IMR-90 (cell line): ENCODE results near the gene MEGF6. TPM values are rescaled to one million over a fixed set of nuclear protein-coding genes. Genes with fewer than 3 reads are reported as not detected.

Source experiments
- ATAC-seq: fragments of 200-7000 bp; cut with Tn5 transposase; 2 replicates; pipeline ENCODE4 v1.9.1; 2020; ENCODE audit warnings: low read depth, mild to moderate bottlenecking, moderate library complexity
- BruUV-seq: library from RNA; stranded (reverse); fragments of 400-500 nt; replicated peaks from 2 replicates; lab custom pipeline; 2021; lab: Mats Ljungman, UMichigan
- CTCF ChIA-PET: fragments of 300-600 bp; formaldehyde crosslinking; extraction: SDS; loops from one replicate; lab custom pipeline; 2021; ENCODE audit warnings: antibody characterized with exemption; lab: Yijun Ruan, JAX
- POLR2A ChIA-PET: fragments of 300-600 bp; sonication (Branson Sonifier 250); formaldehyde crosslinking; loops from one replicate; lab custom pipeline; 2022; ENCODE audit warnings: antibody characterized with exemption; ENCODE audit not compliant: unreplicated experiment; lab: Charles Lee
- DNase-seq: peaks from one replicate; pipeline ENCODE4 v3.0.0; 2013
- H2AFZ ChIP-seq: replicated peaks from 2 replicates; pipeline ENCODE3; 2013; ENCODE audit warnings: low read length, mild to moderate bottlenecking; ENCODE audit not compliant: poor library complexity
- H2AK5ac ChIP-seq: 2 replicates; pipeline ENCODE4 v1.6.1; 2013; ENCODE audit warnings: low read depth, low read length, inconsistent platforms
- H2AK9ac ChIP-seq: replicated peaks from 2 replicates; pipeline ENCODE3; 2013; ENCODE audit warnings: mild to moderate bottlenecking, low read depth, low read length, moderate library complexity; ENCODE audit not compliant: poor library complexity
- H2BK120ac ChIP-seq: 2 replicates; pipeline ENCODE4 v1.6.1; 2013; ENCODE audit warnings: low read depth, low read length, inconsistent platforms
- H2BK15ac ChIP-seq: 3 replicates; pipeline ENCODE4 v1.6.1; 2013; ENCODE audit warnings: low read depth, low read length, inconsistent platforms
- H2BK20ac ChIP-seq: 2 replicates; pipeline ENCODE4 v1.6.1; 2013; ENCODE audit warnings: low read depth, mild to moderate bottlenecking, inconsistent platforms, low read length, moderate library complexity
- H2BK5ac ChIP-seq: 2 replicates; pipeline ENCODE4 v1.6.1; 2013; ENCODE audit warnings: mild to moderate bottlenecking, low read depth, low read length, inconsistent platforms; ENCODE audit not compliant: poor library complexity, severe bottlenecking
- H3K14ac ChIP-seq: replicated peaks from 2 replicates; pipeline ENCODE4 v1.6.1; 2013; ENCODE audit warnings: low read depth, low read length, inconsistent platforms
- H3K18ac ChIP-seq: 2 replicates; pipeline ENCODE4 v1.6.1; 2013; ENCODE audit warnings: low read depth, low read length, control low read depth
- H3K23ac ChIP-seq: 2 replicates; pipeline ENCODE4 v1.6.1; 2013; ENCODE audit warnings: low read depth, low read length, inconsistent platforms
- H3K27ac ChIP-seq: 2 replicates; pipeline ENCODE4 v1.5.1; 2013; ENCODE audit warnings: mild to moderate bottlenecking, control low read depth, low read length; ENCODE audit not compliant: insufficient read depth
- H3K27me3 ChIP-seq: 2 replicates; pipeline ENCODE4 v1.6.1; 2013; ENCODE audit warnings: low read length; ENCODE audit not compliant: control insufficient read depth, insufficient read depth
- H3K36me3 ChIP-seq: 2 replicates; pipeline ENCODE4 v1.6.1; 2013; ENCODE audit warnings: low read length, mixed read lengths; ENCODE audit not compliant: control insufficient read depth, insufficient read depth
- H3K4ac ChIP-seq: 2 replicates; pipeline ENCODE4 v1.6.1; 2013; ENCODE audit warnings: low read depth, low read length, inconsistent platforms
- H3K4me1 ChIP-seq: 2 replicates; pipeline ENCODE4 v1.6.1; 2013; ENCODE audit warnings: low read length, mixed read lengths; ENCODE audit not compliant: control insufficient read depth, insufficient read depth
- H3K4me2 ChIP-seq: 2 replicates; pipeline ENCODE4 v1.6.1; 2013; ENCODE audit warnings: low read depth, mild to moderate bottlenecking, control low read depth, low read length, moderate library complexity
- H3K4me3 ChIP-seq: 2 replicates; pipeline ENCODE4 v1.5.1; 2013; ENCODE audit warnings: low read depth, mild to moderate bottlenecking, control low read depth, low read length, moderate library complexity; ENCODE audit not compliant: insufficient read depth
- H3K56ac ChIP-seq: 2 replicates; pipeline ENCODE4 v1.6.1; 2013; ENCODE audit warnings: low read length, inconsistent platforms; ENCODE audit not compliant: insufficient read depth; ENCODE audit errors: extremely low read depth
- H3K79me1 ChIP-seq, 2 experiments: 2 replicates each; pipeline ENCODE4 v1.6.1; 2013; ENCODE audit warnings: low read length in 2 of 2, inconsistent platforms in 1 of 2, low read depth in 1 of 2
- H3K9ac ChIP-seq: 2 replicates; pipeline ENCODE4 v1.6.1; 2013; ENCODE audit warnings: low read depth, low read length, control low read depth
- H3K9me1 ChIP-seq: 2 replicates; pipeline ENCODE4 v1.6.1; 2013; ENCODE audit warnings: low read length, inconsistent platforms; ENCODE audit not compliant: insufficient read depth
- H3K9me3 ChIP-seq: 2 replicates; pipeline ENCODE4 v1.6.1; 2013; ENCODE audit warnings: low read length; ENCODE audit not compliant: control insufficient read depth, insufficient read depth
- H4K20me1 ChIP-seq: 2 replicates; pipeline ENCODE4 v1.6.1; 2013; ENCODE audit warnings: low read length, inconsistent platforms; ENCODE audit not compliant: insufficient read depth
- H4K5ac ChIP-seq: 2 replicates; pipeline ENCODE4 v1.6.1; 2013; ENCODE audit warnings: mild to moderate bottlenecking, low read depth, low read length, control low read depth
- H4K8ac ChIP-seq, 2 experiments: 2 replicates each; pipeline ENCODE4 v1.6.1; 2013; ENCODE audit warnings: low read depth in 2 of 2, low read length in 2 of 2, control low read depth in 1 of 2, inconsistent platforms in 1 of 2
- H4K91ac ChIP-seq: 2 replicates; pipeline ENCODE4 v1.6.1; 2013; ENCODE audit warnings: low read depth, low read length, inconsistent platforms; ENCODE audit not compliant: insufficient read depth
- BHLHE40 ChIP-seq: fragments of 150-350 bp; IDR thresholded peaks from 2 replicates; pipeline ENCODE4 v1.6.1; 2016; ENCODE audit warnings: mild to moderate bottlenecking, low read depth, low read length
- CEBPB ChIP-seq: IDR thresholded peaks from 2 replicates; pipeline ENCODE4 v1.6.1; 2012; ENCODE audit warnings: low read depth, low read length, improper control_type of control experiment
- CHD1 ChIP-seq: IDR thresholded peaks from 2 replicates; pipeline ENCODE4 v1.6.1; 2012; ENCODE audit warnings: low read depth, low read length, improper control_type of control experiment
- CTCF ChIP-seq: conservative IDR thresholded peaks from 2 replicates; pipeline ENCODE4 v1.5.1; 2012; ENCODE audit warnings: mild to moderate bottlenecking, low read depth, low read length, improper control_type of control experiment
- ELK1 ChIP-seq: fragments of 150-350 bp; IDR thresholded peaks from 2 replicates; pipeline ENCODE4 v1.6.1; 2016; ENCODE audit warnings: low read depth, mild to moderate bottlenecking, low read length, moderate library complexity, borderline replicate concordance
- FOS ChIP-seq: fragments of 150-350 bp; IDR thresholded peaks from 2 replicates; pipeline ENCODE4 v1.6.1; 2016; ENCODE audit warnings: low read depth, low read length
- MAFK ChIP-seq: IDR thresholded peaks from 2 replicates; pipeline ENCODE4 v1.6.1; 2012; ENCODE audit warnings: low read depth, low read length, improper control_type of control experiment
- MAZ ChIP-seq: IDR thresholded peaks from 2 replicates; pipeline ENCODE4 v1.6.1; 2012; ENCODE audit warnings: low read depth, mild to moderate bottlenecking, low read length, improper control_type of control experiment, moderate library complexity, borderline replicate concordance
- MXI1 ChIP-seq: IDR thresholded peaks from 2 replicates; pipeline ENCODE4 v1.6.1; 2012; ENCODE audit warnings: low read depth, mild to moderate bottlenecking, low read length, moderate library complexity, borderline replicate concordance
- NFE2L2 ChIP-seq: fragments of 150-350 bp; IDR thresholded peaks from 2 replicates; pipeline ENCODE4 v1.6.1; 2016; ENCODE audit warnings: low read depth, mild to moderate bottlenecking, low read length
- RAD21 ChIP-seq: IDR thresholded peaks from 2 replicates; pipeline ENCODE4 v1.6.1; 2012; ENCODE audit warnings: low read length, improper control_type of control experiment
- RCOR1 ChIP-seq: IDR thresholded peaks from 2 replicates; pipeline ENCODE4 v1.6.1; 2012; ENCODE audit warnings: mild to moderate bottlenecking, low read length, improper control_type of control experiment; ENCODE audit not compliant: insufficient replicate concordance
- SMC3 ChIP-seq: fragments of 150-350 bp; IDR thresholded peaks from 2 replicates; pipeline ENCODE4 v1.6.1; 2016; ENCODE audit warnings: low read depth, mild to moderate bottlenecking, antibody characterized with exemption, low read length, moderate library complexity
- USF2 ChIP-seq: fragments of 150-350 bp; IDR thresholded peaks from 2 replicates; pipeline ENCODE4 v1.6.1; 2017; ENCODE audit warnings: mild to moderate bottlenecking, antibody characterized with exemption, low read length, low read depth
- WGBS, 2 experiments: methylation state at CpG; one replicate each; pipeline versions ENCODE4 v1.1.5 to v1.1.7; 2013; ENCODE audit warnings: missing lambda C conversion rate in 2 of 2; ENCODE audit not compliant: insufficient read length in 1 of 2; ENCODE audit errors: extremely low coverage in 2 of 2; 5-methylcytosine and 5-hydroxymethylcytosine counted together
- dilution Hi-C: fragments of 300-500 bp; cut with HindIII; formaldehyde crosslinking; loops from one replicate; pipeline ENCODE4 v1.14.3; 2018; ENCODE audit warnings: low sequenced_read_pairs; ENCODE audit not compliant: unreplicated experiment
- in situ Hi-C: fragments of 300-500 bp; cut with MboI; formaldehyde crosslinking; loops from 3 replicates; pipeline ENCODE4 v1.14.3; 2019; ENCODE audit warnings: low sequenced_read_pairs, inconsistent platforms, mixed read lengths
- intact Hi-C: fragments of 100-400 bp; cut with micrococcal nuclease; formaldehyde crosslinking; loops from 2 replicates; pipeline ENCODE4 v1.10.0; 2022
- polyA plus RNA-seq, 3 experiments: library from polyadenylated mRNA; depleted of rRNA; stranded (reverse); fragments of >200 nt; gene quantifications; 2 replicates each; pipeline ENCODE4 v1.2.3, GENCODE V29; 2012; ENCODE audit warnings: low replicate concordance in 1 of 3
- total RNA-seq: library from RNA; depleted of rRNA; stranded (reverse); fragments of >200 nt; gene quantifications from 2 replicates; pipeline ENCODE4 v1.2.3, GENCODE V29; 2012

MEGF6 gene
- total and polyA plus RNA-seq, 2 of the 4 experiments (the other 2 are of a cell fraction): 0.72 to 4.1 TPM

- Histone ChIP-seq H4K8ac (no peak overlapping the region), H3K4ac (no peak overlapping the region), H3K4me1 (no peaks in the 10 kb centered on the region), H3K36me3 (no peaks in the 10 kb centered on the region), H3K9me3 (0 out of 2 replicates have a peak, but pooled peaks cover 2% of the 10 kb centered on the region), H3K4me2 (no peak overlapping the region), H2BK5ac (no peak overlapping the region), H4K20me1 (no peaks in the 10 kb centered on the region), H3K4me3 (no peak overlapping the region), H3K23ac (no peak overlapping the region), H3K14ac (no peak overlapping the region), H4K5ac (no peak overlapping the region), H3K79me1 (no peaks in the 10 kb centered on the region), H2BK15ac (no peak overlapping the region), H3K9me1 (no peaks in the 10 kb centered on the region), H3K9ac (no peak overlapping the region), H2AFZ (no peak overlapping the region), H3K18ac (no peak overlapping the region), H2AK5ac (no peak overlapping the region), H3K27ac (no peak overlapping the region), H3K56ac (no peak overlapping the region), H2BK120ac (no peak overlapping the region), H4K91ac (no peak overlapping the region), H2AK9ac (no peak overlapping the region), H3K27me3 (peaks cover 34% of the 10 kb centered on the region), H2BK20ac (no peak overlapping the region)
- in situ Hi-C loops (no loop called here), dilution Hi-C loops (no loop called here), intact Hi-C loops (no loop called here)
- BruUV-seq: no TSS peak
- WGBS, 2 experiments: 25% methylated on average over 5 of the region's 8 CpGs; no CpG with 5 or more reads in 1 of the 2 experiments
- ATAC-seq: no peak
- TF ChIP-seq CTCF (no peak), NFE2L2 (no peak), MAZ (no peak), RAD21 (no peak), ELK1 (no peak), CEBPB (no peak), SMC3 (no peak), FOS (no peak), MAFK (no peak), MXI1 (no peak), USF2 (no peak), RCOR1 (no peak), CHD1 (no peak), BHLHE40 (no peak)
- ChIA-PET POLR2A (no interaction called here), CTCF (no interaction called here)
- no peak for DNase-seq
Observed at GRCh38 chr1:3441410-3441847, 169.9 kb downstream of the MEGF6 start.
